DOHH2 (cell line): ENCODE data around the gene EIF4EBP2.

Experiments used
- H3F3A ChIP-seq: fragments of 200-600 bp; sonication (generic), shearing (Covaris generic); 2 replicates; pipeline ENCODE4 v1.6.0; 2016; ENCODE audit warnings: antibody characterized with exemption, mild to moderate bottlenecking; ENCODE audit not compliant: control insufficient read depth, insufficient read depth
- H3K27ac ChIP-seq: fragments of 200-600 bp; sonication (generic); 2 replicates; pipeline ENCODE4 v1.5.1; 2014; ENCODE audit warnings: low read depth, mild to moderate bottlenecking, low read length, moderate library complexity
- H3K27me3 ChIP-seq: fragments of 200-600 bp; sonication (generic); 2 replicates; pipeline ENCODE4 v1.6.1; 2014; ENCODE audit warnings: mild to moderate bottlenecking, low read length, mixed read lengths; ENCODE audit not compliant: control insufficient read depth
- H3K36me3 ChIP-seq: fragments of 200-600 bp; sonication (generic); 2 replicates; pipeline ENCODE4 v1.6.1; 2014; ENCODE audit warnings: mild to moderate bottlenecking, low read length, moderate library complexity, mixed read lengths; ENCODE audit not compliant: control insufficient read depth
- H3K4me1 ChIP-seq: fragments of 200-600 bp; sonication (generic); 2 replicates; pipeline ENCODE4 v1.6.1; 2014; ENCODE audit warnings: mild to moderate bottlenecking, low read length, mixed read lengths; ENCODE audit not compliant: control insufficient read depth
- H3K4me2 ChIP-seq: fragments of 200-600 bp; sonication (generic); 2 replicates; pipeline ENCODE4 v1.6.0; 2014; ENCODE audit warnings: mild to moderate bottlenecking, low read length, moderate library complexity
- H3K4me3 ChIP-seq: fragments of 200-600 bp; sonication (generic); 2 replicates; pipeline ENCODE4 v1.5.1; 2014; ENCODE audit warnings: mild to moderate bottlenecking, low read length, mixed read lengths
- H3K79me2 ChIP-seq: fragments of 200-600 bp; sonication (generic); 2 replicates; pipeline ENCODE4 v1.6.1; 2014; ENCODE audit warnings: mild to moderate bottlenecking, low read length, mixed read lengths; ENCODE audit not compliant: control insufficient read depth
- H3K9me2 ChIP-seq: fragments of 200-600 bp; sonication (generic); replicated peaks from 2 replicates; pipeline ENCODE4 v1.6.1; 2014; ENCODE audit warnings: mild to moderate bottlenecking, low read length, mixed read lengths; ENCODE audit not compliant: control insufficient read depth
- H3K9me3 ChIP-seq: fragments of 200-600 bp; sonication (generic); 2 replicates; pipeline ENCODE4 v1.6.1; 2014; ENCODE audit warnings: antibody characterized with exemption, low read length, mixed read lengths; ENCODE audit not compliant: control insufficient read depth, insufficient read depth
- H4K20me1 ChIP-seq: fragments of 200-600 bp; sonication (generic); 2 replicates; pipeline ENCODE4 v1.6.0; 2014; ENCODE audit warnings: low read depth, mild to moderate bottlenecking, antibody characterized with exemption, low read length, moderate library complexity; ENCODE audit not compliant: control insufficient read depth, insufficient read depth
- CTCF ChIP-seq: fragments of 200-600 bp; sonication (generic); IDR thresholded peaks from one replicate; pipeline ENCODE4 v1.5.1; 2014; ENCODE audit warnings: antibody characterized with exemption, mild to moderate bottlenecking, low read depth, low read length; ENCODE audit not compliant: poor library complexity, severe bottlenecking
- EZH2phosphoT487 ChIP-seq: fragments of 200-600 bp; sonication (generic); IDR thresholded peaks from 2 replicates; pipeline ENCODE4 v1.6.1; 2017; ENCODE audit warnings: borderline replicate concordance, mild to moderate bottlenecking, antibody characterized with exemption, low read length, moderate library complexity, mixed read lengths

The EIF4EBP2 gene

GRCh38 chr10:70456164-70456563, 52.2 kb downstream of the EIF4EBP2 start:
- Histone ChIP-seq H3K9me2 (no peaks in the 10 kb centered on the region), H3K36me3 (no peaks in the 10 kb centered on the region), H3K4me2 (no peak overlapping the region), H3K79me2 (no peaks in the 10 kb centered on the region), H3K27ac (no peak overlapping the region), H3K27me3 (peaks cover 41% of the 10 kb centered on the region), H3K4me3 (no peak overlapping the region), H4K20me1 (no peaks in the 10 kb centered on the region), H3K9me3 (no peaks in the 10 kb centered on the region), H3F3A (no peaks in the 10 kb centered on the region), H3K4me1 (no peaks in the 10 kb centered on the region; the same call in 1 of the 2 replicates)
- TF ChIP-seq EZH2phosphoT487 (no peak), CTCF (no peak)

- Histone ChIP-seq H3K9me3 (no peaks in the 10 kb centered on the region), H4K20me1 (no peaks in the 10 kb centered on the region), H3K9me2 (no peaks in the 10 kb centered on the region), H3K27me3 (peaks cover 41% of the 10 kb centered on the region), H3K4me3 (no peak overlapping the region), H3K79me2 (no peaks in the 10 kb centered on the region), H3K4me1 (no peaks in the 10 kb centered on the region; the same call in 1 of the 2 replicates), H3K36me3 (no peaks in the 10 kb centered on the region), H3K27ac (no peak overlapping the region), H3K4me2 (no peak overlapping the region), H3F3A (no peaks in the 10 kb centered on the region)
- TF ChIP-seq CTCF = no peak
- TF ChIP-seq EZH2phosphoT487 = no peak
Observed at GRCh38 chr10:70457759-70458305, 53.9 kb downstream of the EIF4EBP2 start.

- H3K9me3 ChIP-seq = no peaks in the 10 kb centered on the region
- H3K27ac ChIP-seq = no peak overlapping the region
- H3K4me3 ChIP-seq = no peak overlapping the region
- no peaks in the 10 kb centered on the region for H3K36me3 ChIP-seq
- no peaks in the 10 kb centered on the region for H3F3A ChIP-seq
- H3K79me2 ChIP-seq = no peaks in the 10 kb centered on the region
- no peaks in the 10 kb centered on the region for H4K20me1 ChIP-seq
- no peaks in the 10 kb centered on the region; the same call in 1 of the 2 replicates for H3K4me1 ChIP-seq
- no peak for TF ChIP-seq CTCF
- TF ChIP-seq EZH2phosphoT487 = peak; percentile 63
- H3K27me3 ChIP-seq = peaks cover 41% of the 10 kb centered on the region
- H3K4me2 ChIP-seq = no peak overlapping the region
- H3K9me2 ChIP-seq = no peaks in the 10 kb centered on the region
Observed at GRCh38 chr10:70458329-70459060, 54.5 kb downstream of the EIF4EBP2 start.
